Hepatic stellate cell (primary cell): ENCODE results near the gene MANBA.
"Not testable (repeated sequence)": the region's sequence is repeated elsewhere in the genome, so short reads cannot be mapped to it uniquely, and the experiment has no call there.

ENCODE experiments used
- DNase-seq: peaks from one replicate; pipeline ENCODE4 v3.0.0; 2011; ENCODE audit warnings: low spot score

The MANBA gene

GRCh38 chr4:102619776-102620631 lies 140.8 kb downstream of the MANBA start:
- not testable (repeated sequence) for DNase-seq

GRCh38 chr4:102619021-102619420 lies 141.7 kb downstream of the MANBA start:
- not testable (repeated sequence) for DNase-seq

DNA sequence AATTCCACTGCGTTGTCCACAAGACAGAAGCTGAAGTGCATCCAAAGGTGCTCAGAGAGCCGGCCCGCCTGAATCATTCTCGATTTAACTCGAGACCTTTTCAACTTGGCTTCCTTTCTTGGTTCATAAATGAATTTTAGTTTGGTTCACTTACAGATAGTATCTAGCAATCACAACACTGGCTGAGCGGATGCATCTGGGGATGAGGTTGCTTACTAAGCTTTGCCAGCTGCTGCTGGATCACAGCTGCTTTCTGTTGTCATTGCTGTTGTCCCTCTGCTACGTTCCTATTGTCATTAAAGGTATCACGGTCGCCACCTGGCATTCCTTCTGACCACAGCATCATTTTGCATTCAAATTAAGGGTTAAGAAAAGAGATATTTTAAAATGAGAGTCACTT lies 144.1 kb downstream of the MANBA start:
- DNase-seq: no peak

- DNase-seq: no peak
These were observed 146.0 kb downstream of the MANBA start for GRCh38 chr4:102614801-102615200.

GRCh38 chr4:102612824-102613366 lies 147.9 kb downstream of the MANBA start:
- DNase-seq: no peak

DNA sequence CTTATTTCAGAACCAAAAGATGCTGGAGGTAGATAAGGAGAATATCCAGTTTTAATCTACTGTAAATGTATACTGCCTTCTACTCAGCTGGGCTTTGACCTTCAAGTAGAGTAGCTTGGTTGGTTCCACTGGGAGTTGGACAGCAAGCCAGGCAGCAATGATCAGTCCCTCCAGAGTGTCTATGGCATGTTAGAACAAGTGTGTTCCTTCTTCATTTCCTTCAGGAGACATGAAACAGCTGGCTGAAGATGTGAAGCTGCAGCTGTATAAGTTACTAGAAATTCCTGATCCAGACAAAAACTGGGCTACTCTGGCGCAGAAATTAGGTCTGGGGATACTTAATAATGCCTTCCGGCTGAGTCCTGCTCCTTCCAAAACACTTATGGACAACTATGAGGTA lies 148.6 kb downstream of the MANBA start:
- no peak for DNase-seq

GRCh38 chr4:102610476-102610875 lies 150.3 kb downstream of the MANBA start:
- no peak for DNase-seq

GRCh38 chr4:102610007-102610406 lies 150.8 kb downstream of the MANBA start:
- DNase-seq: no peak

- DNase-seq: peak; percentile 28
These were observed 152.6 kb downstream of the MANBA start for GRCh38 chr4:102608190-102608589.

GRCh38 chr4:102606846-102607450 lies 153.8 kb downstream of the MANBA start:
- no peak for DNase-seq

GRCh38 chr4:102606261-102606660 lies 154.5 kb downstream of the MANBA start:
- no peak for DNase-seq

DNA sequence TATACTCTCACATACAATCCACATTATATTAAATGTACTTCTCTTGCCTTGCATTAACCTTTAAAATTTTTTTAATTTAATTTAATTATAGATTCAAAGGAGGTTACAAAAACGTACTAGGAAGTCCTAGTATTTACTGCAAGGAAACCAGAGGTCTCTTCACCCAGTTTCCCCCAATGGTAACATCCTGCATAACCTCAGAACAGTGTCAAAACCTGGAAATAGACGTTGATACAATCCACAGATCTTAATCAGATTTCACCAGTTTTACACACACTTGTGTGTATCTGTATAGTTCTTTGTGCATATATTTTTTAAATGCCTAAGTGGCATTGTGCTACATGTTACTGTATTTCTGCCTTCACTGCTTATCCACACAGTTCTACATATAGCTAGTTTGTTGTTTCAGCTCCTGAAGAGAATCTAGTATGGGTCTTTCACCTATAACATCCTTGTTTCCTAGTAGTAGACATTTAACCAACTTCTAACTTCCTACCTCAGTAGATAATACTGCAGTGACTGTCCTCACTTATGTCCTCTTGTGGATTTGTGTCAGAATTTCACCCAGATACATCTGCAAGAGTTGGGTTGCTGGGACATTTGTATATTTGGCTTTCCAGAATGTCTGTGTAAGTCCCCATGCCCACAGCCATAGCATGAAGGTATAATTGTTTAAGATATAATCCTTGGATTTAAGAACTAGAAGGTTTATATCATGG lies 156.4 kb downstream of the MANBA start:
- no peak for DNase-seq

DNA sequence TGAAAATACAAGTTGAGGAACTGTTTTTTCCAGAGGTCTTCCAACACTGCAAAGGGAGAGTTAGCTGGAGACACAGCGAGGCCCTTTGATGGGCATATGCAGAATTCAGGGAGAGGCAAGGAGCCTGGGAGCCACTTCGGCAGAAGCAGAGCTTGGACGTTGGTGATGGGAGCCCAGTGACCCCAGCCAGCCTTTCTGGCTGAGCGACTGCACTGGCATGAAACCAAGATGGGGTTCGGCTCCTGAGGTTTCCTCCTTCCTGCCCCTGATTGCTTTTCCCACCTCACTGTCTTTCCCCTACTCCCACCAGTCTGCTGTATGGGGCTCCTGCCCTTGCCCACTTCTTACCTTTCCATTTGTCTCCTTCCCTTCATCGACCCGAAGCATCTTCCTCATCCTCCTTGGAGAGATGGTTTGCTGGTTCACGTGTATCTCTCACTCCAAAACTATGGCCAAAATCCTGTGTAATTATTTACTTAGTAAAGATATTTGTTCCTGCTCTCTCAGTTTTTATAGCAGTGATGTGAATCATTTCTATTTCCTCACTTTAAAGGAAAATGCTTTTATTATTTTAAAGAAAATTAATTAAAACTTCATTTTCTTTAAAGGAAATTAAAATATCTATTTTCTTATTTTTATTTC lies 159.1 kb downstream of the MANBA start:
- DNase-seq: no peak

DNA sequence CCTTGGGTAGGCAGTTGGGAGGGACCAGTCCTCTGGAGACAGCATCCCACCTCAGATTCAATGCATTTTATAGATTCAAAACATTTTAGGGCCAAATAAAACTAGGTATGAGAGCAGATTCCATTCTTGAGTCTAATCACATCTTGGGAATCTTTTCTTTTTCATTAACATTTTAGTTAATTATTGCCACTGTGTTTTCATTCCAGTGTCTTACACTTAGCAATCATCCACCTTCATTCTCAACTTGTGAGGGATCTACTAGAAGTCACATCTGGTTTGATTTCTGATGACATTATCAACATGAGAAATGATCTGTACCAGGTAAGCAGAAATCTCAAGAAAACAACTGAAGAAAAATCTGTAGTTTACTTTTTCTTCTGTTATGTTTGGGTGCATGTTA lies 160.1 kb downstream of the MANBA start:
- DNase-seq: no peak

GRCh38 chr4:102599886-102600285 lies 160.9 kb downstream of the MANBA start:
- no peak for DNase-seq

DNA sequence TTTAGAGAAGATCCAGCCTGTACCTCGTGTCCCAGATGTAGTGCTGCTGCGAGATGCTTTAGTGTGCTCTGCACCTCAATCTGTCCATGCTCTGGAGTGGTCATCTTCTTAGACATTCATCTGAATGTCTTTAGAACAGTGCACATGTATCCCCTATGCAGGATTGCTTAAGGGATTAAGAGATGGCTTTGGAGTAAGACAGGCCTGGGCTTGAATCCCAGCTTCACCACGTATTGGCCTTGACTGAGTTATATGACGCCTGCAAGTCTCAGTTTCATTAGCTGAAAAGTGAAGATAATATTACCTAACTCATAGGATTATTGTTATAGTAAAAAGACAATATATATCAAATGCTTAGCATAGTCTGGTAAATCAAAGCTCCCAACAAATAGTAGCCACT lies 161.3 kb downstream of the MANBA start:
- no peak for DNase-seq

DNA sequence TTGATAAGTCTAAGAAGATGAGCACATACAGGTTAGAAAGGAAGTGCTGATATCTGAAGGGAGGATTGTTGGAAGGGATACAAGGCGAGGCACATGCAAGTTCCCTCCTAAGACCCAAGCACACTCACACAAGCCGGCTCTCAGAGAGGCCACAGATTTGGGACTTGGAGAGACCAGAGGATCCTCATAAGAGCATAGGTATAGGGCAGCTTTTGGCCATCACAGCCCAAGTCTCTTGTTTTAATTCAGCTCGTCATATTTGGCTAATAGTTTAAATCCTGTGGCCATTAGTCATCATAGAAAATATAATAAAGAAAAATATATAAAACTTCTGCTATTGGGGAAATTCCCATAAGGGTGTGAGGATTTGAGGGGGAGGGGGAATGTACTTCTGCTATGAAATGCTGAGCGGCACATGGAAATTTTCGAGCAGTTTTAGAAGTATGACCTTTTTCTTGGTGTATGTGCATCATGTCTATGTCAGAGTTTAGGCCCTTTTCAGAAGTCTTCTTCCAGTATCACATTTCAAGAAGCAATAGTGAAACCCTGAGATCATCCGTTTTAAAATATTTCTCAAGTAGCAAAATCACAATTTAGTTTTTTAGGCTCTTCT lies 161.9 kb downstream of the MANBA start:
- peak; percentile 12 for DNase-seq

GRCh38 chr4:102598086-102598761 lies 162.5 kb downstream of the MANBA start:
- peak; percentile 32 for DNase-seq

GRCh38 chr4:102596532-102596931 lies 164.2 kb downstream of the MANBA start:
- no peak for DNase-seq

GRCh38 chr4:102594000-102594399 lies 166.8 kb downstream of the MANBA start:
- DNase-seq: no peak

DNA sequence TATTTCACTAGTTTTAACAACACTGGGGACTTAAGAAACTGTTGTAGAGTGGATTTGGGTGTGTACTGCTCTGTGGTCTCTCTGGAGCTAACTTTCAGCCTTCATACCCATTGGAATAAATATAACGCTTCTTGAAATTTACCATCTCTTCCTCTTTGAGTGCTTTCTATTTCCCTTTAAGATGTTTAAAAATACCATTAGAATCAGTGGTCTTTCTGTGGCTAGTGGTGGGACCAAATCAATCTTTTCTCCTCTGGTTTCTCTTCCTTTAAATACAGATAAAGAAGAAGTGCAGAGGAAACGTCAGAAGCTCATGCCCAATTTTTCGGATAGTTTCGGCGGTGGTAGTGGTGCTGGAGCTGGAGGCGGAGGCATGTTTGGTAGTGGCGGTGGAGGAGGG lies 167.6 kb downstream of the MANBA start:
- no peak for DNase-seq
